Caki2 (cell line): ENCODE data around the gene COA3. TPM values are rescaled to one million over a fixed set of nuclear protein-coding genes. Genes with fewer than 3 reads are reported as not detected.

ENCODE experiments used
- DNase-seq: peaks from one replicate; pipeline ENCODE4 v3.0.0-alpha.2; 2015; ENCODE audit warnings: low read depth
- in situ Hi-C: cut with HindIII; loops from 2 replicates; pipeline ENCODE4 v1.10.0; 2016; ENCODE audit warnings: low sequenced_read_pairs, low pct_unique_long_range_greater_than_20kb, mixed read lengths
- total RNA-seq: library from RNA; depleted of rRNA; stranded (reverse); fragments of >200 nt; shearing (Covaris generic); gene quantifications from 2 replicates; pipeline ENCODE4 v1.2.3, GENCODE V29; 2014; ENCODE audit warnings: low replicate concordance

The COA3 gene
- total RNA-seq, 1 experiment from 2014 or later: 211 TPM

GRCh38 chr17:42821176-42821575 is 22.7 kb upstream of the COA3 start:
- in situ Hi-C loops: no loop called here
- DNase-seq: no peak

DNA sequence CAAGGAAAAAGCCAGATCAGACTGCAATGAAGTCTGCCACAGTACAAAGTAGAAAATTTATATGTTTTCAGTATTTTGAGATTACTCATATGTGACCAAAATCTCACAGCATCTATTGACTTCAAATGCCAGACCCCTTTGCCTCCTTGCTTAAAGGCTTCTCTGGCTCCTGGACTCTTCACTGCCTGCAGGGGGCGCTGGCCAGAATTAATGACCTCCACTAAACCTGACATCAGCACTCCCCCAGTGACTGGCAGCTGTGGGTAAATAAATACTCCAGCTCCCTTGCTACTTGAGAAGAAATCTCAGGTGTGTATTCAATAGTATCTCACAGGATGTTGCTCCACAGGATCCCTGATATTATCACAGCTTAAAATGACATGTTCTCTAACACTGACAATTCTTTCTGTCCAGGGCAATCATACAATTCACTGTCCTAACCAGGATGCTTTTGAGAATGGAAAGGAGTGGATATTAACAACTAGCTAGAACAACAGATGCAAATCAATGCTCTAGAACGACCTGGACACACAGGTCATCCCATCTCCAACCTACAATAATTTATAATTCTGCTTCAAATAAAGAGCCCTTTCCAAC is 21.5 kb upstream of the COA3 start:
- in situ Hi-C loops: no loop called here
- no peak for DNase-seq

DNA sequence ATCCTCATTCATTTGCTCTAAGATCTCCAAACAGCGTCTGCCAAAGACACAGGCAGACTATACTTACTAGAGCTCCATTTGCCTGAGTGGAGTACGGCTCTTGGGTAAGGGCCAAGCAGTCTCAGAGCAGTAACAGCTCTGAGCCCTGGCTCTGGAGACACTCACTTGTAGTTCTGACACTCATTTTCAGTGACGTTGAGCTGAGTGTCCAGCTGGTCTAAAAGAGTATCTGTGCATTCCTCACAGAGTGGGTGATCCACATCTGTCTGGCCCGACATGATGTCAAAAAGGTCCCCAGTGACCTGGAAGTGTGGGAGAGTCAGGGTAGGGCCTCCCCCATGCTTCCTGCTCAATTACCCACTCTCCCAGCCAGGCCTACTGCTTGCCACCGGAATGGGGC is 19.9 kb upstream of the COA3 start:
- in situ Hi-C loops: no loop called here

GRCh38 chr17:42817866-42818265 is 19.4 kb upstream of the COA3 start:
- DNase-seq: no peak
- in situ Hi-C loops: no loop called here

More for the DNA sequence above, 19.9 kb upstream of the COA3 start:
- DNase-seq: no peak

DNA sequence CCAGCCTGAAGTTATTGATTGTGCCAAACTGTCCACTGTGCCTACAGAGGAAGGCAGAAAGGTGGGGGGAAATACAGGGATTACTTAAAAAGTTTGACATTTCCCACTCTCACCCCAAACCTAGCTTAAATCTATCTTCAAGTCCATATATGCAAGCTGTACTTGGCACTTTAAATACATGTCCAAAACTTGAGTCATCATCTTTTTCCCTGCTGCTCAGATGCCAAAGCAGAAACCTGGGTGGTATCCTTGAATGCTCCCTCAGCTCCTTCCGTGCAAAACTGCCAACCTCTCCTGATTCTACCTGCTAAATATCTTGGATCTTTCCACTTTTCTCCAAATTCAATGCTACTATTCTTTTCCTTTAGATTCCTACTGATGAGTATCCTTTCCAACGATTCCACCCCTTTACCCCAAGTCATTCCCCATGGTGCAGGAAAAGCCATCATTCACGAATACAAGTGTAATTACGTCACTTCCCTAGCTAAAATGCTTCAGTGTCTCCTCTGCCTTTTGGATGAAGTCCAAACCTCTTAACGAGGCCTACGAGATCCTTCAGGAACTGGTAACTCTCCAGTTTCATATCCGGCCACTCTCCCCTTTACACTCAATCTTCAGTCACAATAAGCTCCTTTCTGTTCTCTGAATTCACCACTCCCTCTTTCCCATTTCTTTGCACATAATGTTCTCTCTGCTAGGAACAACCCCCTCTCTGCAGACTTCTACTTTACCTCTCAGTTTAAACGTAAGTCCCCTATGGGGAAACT is 16.3 kb upstream of the COA3 start:
- no peak for DNase-seq

GRCh38 chr17:42809250-42809649 is 10.7 kb upstream of the COA3 start:
- in situ Hi-C loops: no loop called here

More for the DNA sequence above, 16.3 kb upstream of the COA3 start:
- in situ Hi-C loops: no loop called here

GRCh38 chr17:42806249-42806648 is 7.7 kb upstream of the COA3 start:
- DNase-seq: no peak
- in situ Hi-C loops: no loop called here

More at GRCh38 chr17:42809250-42809649, 10.7 kb upstream of the COA3 start:
- DNase-seq: no peak

DNA sequence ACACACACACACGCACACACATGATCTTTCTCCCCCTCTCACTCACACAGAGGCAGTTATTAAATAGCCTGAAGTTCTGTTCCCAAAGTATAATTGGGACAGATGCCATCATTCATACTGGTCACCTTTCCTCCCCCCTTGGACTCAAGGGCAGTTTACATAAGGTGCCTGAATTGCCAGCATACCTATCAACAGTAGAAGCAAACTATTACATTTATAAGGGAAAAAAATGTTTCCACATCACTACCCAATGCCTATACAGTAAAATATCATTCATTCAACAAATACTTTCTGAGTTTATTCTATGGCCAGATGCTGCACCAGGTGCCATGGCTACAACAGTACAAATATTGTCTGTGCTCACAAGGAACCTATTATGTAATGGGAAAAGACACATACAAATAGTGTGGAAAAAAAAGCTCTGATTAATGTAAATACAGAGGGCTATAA is 6.4 kb upstream of the COA3 start:
- DNase-seq: no peak
- in situ Hi-C loops: no loop called here

- DNase-seq: no peak
- in situ Hi-C loops: no loop called here
Observed at GRCh38 chr17:42803074-42803883, 4.8 kb upstream of the COA3 start.

DNA sequence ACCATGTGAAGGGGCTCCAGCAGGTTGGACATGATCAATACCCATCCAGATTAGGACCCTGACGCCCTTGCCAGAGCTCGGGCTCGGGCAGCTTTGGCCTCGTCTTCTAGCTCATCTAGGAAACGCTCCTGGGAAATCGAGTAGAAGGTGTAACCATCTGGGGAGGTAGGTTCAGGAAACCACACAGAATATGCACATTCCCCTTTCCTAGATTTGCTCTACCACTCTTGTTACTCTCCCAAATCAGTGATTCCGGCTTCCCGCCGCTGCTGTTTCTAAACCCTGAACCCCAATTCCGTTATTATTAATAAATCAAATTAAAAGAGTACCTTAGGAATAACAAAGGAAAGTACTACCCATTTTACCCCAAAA is 507 bp downstream of the COA3 start:
- in situ Hi-C loops: no loop called here
- no peak for DNase-seq

DNA sequence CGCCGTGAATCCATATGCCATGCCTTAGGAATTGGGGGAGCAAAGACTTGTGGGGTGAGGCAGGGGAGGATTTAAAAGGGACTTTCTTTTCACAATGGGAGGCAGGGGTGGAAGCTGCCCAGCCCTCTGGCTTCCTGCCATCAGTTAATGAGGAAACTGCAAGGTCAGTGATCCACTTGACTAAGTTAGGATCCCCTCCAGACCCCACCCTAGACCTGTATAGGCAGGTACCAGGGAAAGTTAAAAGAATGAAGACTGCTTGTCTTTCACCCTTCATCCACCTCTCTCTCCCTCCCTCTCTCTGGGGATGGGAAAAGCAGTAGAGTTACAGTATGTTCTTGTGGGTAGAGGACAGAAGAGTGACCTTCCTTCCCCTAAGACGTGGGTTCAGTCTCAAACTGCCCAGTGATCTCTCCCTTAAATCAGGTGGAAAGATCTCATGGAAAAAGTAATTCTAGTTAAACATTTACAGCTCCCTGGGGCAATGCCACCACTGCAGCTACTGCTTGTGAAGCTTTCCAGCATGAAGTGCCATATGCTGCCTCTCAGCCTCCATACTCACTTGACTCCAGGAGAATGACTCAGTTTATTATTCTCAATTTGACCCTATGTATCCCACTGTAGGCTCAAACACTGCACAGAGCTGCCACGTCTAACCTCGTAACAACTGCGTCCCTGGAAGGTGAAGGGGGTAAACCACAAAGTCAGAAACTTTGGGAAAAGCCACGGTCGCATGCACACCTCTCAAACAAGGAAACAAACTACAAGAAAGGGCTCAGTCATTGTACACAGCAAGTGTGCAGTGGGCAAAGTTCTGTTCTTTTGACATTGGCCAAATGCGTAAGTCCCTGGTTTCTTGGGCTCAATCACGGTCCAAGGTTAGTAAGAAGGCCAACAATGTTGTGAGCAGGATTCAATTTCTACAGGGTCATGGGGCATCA is 1.2 kb downstream of the COA3 start:
- peak; percentile 96 for DNase-seq
- in situ Hi-C loops: no loop called here

DNA sequence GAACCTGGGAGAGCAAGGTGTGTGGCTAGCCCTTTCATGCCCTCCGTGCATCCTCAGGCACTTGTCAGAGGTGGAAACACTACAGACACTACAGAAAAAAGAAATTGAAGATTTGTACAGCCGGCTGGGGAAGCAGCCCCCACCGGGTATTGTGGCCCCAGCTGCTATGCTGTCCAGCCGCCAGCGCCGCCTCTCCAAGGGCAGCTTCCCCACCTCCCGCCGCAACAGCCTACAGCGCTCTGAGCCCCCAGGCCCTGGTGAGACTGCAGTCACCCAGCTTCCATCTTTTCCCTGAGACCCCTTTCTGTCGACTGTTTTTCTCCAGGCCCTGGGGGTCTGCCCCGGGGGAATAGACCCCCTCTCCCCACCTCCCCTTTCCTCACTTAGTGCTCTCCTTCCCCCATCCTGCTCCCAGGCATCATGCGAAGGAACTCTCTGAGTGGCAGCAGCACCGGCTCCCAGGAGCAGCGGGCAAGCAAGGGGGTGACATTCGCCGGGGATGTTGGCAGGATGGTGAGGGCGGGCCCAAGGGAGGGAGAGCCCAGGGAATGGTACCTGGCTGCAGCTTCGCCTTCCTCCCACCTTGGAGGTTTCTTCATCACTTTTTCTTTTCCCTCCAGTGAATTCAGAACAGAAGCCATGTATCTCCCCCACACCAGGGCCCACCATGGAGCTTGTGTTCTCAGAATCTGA is 2.3 kb downstream of the COA3 start:
- in situ Hi-C loops: no loop called here
- DNase-seq: no peak

DNA sequence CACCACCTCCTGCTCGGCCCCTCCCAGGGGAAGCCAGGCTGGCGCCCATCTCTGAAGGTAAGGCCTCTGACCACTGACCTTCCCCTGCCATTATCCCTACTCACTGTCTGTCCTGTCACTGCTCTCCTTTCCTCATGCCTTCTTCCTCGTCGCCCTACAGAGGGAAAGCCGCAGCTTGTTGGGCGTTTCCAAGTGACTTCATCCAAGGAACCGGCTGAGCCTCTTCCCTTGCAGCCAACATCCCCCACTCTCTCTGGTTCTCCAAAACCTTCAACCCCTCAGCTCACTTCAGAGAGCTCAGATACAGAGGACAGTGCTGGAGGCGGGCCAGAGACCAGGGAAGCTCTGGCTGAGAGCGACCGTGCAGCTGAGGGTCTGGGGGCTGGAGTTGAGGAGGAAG is 3.0 kb downstream of the COA3 start:
- no peak for DNase-seq

DNA sequence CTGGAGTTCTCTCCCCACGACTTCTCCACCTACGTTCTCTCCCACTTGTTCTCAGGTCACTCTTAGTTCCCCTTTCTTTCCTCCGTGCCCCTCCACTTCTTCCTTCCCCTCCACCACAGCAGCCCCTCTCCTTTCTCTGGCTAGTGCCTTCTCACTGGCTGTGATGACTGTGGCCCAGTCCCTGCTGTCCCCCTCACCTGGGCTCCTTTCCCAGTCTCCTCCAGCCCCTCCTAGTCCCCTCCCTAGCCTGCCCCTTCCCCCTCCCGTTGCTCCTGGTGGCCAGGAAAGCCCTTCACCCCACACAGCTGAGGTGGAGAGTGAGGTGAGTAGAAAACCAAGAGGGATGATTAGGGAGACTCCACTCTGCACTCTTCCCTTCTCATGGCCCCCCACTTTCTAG is 3.4 kb downstream of the COA3 start:
- in situ Hi-C loops: no loop called here
- no peak for DNase-seq

More for the DNA sequence above, 3.0 kb downstream of the COA3 start:
- in situ Hi-C loops: no loop called here

DNA sequence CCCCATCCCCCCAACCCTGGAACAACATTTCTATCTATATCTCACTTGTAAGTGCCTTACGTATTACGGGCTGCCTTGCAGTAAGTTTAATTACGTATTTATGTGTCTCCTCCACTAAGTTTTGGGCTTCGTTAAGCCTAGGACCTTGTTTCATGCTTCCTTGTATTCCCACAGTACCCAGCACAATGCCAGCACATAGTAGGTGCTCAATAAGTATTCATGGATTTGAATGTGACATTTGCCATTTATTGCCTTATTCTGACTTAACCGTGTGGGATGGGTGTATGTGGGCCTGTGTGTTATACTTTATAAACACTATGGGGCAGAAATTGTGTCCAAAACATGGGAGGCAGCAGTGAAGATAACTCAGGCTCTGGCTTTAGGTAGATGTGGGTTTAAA is 6.0 kb downstream of the COA3 start:
- in situ Hi-C loops: no loop called here
- DNase-seq: no peak

- in situ Hi-C loops: no loop called here
Observed at GRCh38 chr17:42791948-42792347, 6.6 kb downstream of the COA3 start.

DNA sequence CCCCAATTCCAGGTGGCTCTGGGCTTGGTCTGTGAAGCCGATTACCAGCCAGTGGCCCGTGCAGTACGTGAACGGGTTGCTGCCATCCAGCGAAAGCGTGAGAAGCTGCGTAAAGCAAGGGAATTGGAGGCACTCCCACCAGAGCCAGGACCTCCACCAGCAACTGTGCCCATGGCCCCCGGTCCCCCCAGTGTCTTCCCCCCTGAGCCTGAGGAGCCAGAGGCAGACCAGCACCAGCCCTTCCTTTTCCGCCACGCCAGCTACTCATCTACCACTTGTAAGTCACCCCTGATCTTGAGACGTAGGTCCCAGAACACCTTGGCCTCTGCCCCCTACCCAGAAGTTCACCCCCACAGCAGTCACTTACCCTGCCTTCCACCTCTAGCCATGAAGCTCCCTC is 11.2 kb downstream of the COA3 start:
- DNase-seq: no peak
- in situ Hi-C loops: no loop called here

More at GRCh38 chr17:42791948-42792347, 6.6 kb downstream of the COA3 start:
- DNase-seq: no peak
